Pulmonary artery endothelial cell (primary cell): ENCODE results near the gene ZDHHC3. TPM values are rescaled to one million over a fixed set of nuclear protein-coding genes. Genes with fewer than 3 reads are reported as not detected.
"Not testable (repeated sequence)": the region's sequence is repeated elsewhere in the genome, so short reads cannot be mapped to it uniquely, and the experiment has no call there.

Experiments
- DNase-seq: peaks from one replicate; pipeline ENCODE4 v3.0.0-alpha.2; 2011; ENCODE audit warnings: low read depth, low spot score
- total RNA-seq: library from RNA; depleted of rRNA; stranded (reverse); fragments of >200 nt; gene quantifications from 2 replicates; pipeline ENCODE4 v1.2.3, GENCODE V29; 2014

The ZDHHC3 gene
- total RNA-seq, 1 donor from 2014 or later = 59.2 TPM

DNA sequence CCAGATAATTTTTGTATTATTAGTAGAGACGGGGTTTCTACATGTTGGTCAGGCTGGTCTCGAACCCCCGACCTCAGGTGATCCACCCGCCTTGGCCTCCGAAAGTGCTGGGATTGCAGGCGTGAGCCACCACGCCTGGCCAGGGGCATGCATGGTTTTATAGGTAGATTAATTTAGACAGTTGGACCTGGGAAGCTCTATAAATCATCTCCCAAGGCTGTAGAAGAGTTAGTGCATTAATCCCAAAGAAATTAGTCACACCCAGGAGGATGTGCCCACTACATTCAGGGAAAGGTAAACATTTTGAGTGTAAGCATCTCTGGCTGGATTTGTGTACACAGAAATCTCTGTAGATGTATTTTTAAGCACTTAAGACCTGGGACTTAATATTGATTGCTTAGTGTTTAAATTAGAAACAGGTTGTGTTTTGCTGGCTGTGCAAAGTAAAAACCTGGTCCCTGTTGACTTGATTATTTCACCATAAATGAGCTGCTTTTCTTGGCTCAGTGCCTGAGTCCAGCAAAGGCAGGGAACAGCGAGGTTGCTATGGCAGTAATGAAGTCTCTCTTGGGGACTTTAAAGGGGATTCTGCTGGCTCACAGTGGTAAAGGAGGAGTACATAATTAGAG, 19.3 kb upstream of the ZDHHC3 start:
- no peak for DNase-seq

DNA sequence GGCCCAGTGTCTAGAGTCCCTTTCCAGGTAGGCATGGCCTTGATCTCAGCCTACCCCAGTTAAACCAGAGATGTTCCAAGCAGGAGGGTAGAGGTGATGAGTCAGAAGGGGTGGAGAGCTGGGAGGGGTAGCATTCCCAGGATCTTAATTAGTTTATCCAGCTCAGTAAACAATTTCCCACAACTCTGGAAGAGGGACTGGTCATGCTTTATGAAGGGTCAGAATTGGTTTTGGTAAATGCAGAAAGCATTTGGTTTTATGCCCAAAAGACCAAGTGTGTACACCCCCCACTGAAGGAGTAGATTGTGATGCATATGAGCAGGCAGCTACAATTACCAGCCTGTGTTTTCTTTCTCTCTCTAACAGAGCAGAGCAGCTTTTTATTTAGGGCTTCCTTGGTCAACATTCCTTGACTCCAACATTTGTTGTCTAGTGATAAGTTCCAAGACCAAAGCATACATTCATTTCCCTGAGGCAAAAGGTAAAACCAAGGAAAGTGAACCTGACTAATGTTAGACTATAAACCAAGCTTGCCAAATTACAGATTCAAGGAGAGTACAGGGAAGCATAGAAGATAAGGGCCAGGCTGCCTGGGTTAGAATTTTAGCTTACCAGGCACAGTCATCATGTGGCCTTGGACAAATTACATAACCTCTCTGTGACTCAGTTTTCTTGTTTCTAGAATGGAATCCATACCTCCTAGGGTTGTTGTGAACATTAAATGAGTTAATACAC, 17.7 kb upstream of the ZDHHC3 start:
- no peak for DNase-seq

DNA sequence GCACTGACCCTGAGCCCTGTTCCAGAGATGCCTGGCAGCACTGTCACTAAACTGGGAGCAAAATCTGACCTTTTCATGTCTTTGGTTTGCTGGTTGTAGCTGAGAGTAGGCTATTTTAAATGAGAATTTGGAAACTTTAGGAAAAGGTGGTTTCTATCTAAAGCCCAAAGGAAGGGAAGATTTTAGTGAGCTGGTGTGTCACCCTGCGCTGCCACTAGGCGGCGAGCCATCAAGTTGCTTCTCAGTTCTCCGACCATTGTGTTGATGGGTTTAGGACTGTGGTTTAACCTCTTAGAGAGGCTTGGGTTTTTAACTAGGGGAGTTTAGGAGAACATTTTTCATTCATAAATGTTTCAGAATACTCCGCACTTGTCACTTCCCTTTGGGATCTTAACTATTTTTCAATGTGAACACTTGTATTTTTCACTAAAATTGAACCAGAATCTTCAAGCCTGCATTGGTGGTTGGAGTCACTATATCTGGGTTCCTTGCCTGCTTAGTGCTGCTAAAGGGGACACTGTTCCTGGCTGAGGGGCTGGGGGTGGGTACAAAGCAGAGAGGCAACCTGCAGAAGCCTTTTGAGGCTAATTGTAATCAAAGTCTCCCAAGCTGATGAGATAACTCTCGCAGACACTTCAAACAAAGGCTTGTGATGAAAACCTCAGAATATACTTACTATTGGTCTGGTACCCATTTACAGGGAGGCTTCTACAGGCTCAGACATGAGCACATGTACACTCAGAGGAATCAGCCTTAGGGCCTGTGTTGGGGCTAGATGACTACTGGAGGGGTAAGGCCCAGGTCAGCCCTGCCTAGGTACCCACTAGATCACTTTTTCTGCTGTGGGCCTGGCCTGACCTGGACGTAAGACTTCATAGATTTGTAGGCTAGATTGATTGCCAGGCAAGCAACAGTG, 16.8 kb upstream of the ZDHHC3 start:
- DNase-seq = no peak

DNA sequence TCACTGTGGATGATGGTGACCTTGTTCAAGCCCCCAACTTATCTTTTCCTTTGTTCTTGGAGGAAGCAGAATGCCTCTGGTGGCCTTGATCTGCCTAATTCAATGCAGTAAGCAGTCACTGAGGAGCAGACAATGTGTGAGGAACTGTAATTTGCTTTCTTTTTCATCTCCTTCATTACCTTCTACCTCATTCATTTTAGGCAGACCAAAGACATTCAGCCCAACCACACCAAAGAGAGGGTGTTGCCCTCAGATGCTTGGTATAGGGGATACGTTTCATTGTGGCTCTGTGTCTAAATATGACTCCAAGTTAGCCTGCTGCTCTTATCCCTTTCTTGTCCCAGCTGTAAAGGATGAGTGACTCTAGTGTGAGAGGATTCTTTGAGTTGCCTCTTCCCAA, 15.4 kb upstream of the ZDHHC3 start:
- DNase-seq = no peak

DNA sequence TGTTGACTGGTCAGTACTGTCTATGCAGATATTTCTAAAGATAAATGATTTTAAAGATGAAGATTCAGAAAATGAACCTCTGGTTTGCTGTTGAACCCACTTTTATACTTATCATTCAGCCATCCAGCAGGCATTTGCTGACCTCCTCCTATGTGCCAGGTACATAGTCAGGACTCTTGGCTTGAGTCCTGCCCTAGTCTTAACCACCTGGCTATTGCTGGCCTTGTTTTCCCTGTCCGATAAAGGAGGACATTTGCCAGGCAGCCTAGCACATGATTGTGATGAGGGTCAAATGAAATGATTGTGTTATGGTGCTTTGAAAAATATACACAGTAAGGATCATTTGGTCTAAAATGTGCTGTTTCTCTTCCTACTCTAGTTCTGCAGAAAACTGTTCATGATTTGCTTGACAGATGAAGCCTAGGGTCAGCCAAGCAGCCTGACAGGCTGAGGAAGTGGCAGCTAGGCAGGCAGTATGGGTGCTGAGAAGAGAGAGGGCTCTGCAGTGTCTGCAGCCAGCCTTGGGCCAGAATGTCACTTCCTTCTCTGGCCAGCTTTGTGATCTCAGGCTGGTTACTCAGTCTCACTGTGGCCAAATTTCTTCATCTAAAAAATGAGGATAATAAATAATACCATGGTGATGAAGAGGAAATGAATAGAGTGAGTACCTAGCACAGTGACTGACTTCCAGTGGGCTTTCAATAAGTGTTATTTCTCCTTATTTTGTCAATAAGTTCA, 13.8 kb upstream of the ZDHHC3 start:
- no peak for DNase-seq

DNA sequence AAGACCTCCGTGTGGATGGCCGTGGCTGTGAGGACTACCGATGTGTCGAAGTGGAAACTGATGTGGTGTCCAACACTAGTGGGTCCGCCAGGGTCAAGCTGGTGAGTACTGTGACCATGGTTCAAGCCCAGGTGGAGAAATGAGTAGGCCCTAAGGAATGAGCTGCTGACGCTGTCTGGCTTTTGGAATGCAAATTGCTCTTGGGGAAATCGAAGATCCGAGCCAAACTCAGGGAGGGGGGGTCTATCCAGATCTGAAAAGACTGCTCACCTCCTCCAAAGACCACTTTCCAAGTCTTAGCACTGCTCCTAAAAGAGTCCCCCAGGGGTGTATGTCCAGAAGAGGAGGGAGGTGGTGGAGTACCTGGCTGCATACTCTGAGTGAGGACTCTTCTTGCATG, 13.2 kb upstream of the ZDHHC3 start:
- no peak for DNase-seq

DNA sequence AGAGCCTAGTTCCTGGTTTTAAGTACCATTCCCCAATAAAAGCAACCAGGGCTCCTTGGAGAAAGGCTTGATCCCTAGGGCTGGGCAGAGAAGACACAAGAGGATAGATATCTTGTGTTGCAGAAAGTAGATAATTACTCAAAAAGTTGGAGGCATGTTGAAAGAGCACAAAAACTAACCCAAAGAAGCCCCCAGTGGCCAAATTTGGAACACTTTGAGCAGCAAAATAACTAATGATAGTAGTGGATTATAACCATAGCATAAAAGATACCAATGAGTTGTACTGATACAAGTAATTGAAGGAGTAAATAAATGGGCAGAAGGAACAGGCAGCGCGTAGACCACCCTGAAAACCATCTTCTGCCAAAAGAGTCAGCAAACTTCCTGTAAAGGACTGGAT, 12.1 kb upstream of the ZDHHC3 start:
- no peak for DNase-seq

DNA sequence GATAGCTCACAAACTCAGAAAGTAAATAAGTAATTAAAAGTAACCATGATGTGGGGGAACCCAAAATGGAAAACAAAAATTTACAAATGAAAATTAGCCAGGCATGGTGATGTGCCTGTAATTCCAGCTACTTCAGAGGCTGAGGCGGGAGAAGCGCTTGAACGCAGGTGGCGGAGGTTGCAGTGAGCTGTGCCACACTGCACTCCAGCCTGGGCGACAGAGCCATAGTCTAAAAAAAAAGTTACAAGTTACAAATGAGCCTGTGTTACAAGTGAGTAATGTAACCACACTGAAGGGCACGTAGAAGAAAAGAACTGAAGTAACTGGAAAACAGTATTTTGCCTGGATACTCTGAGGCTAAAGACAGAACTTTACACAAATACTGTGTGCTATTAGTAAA, 11.4 kb upstream of the ZDHHC3 start:
- no peak for DNase-seq

DNA sequence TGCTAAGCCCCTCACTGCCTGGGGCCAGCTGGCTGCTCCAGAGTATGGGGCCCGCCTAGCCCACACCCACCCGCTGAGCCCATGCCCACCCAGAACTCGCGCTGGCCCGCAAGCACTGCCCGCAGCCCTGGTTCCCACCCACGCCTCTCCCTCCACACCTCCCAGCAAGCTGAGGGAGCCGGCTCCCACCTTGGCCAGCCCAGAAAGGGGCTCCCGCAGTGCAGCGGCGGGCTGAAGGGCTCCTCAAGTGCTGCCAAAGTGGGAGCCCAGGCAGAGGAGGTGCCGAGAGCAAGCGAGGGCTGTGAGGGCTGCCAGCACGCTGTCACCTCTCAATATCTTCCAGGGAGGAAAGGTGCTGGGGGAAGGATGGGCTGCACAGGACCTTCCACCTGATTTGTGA, 10.4 kb upstream of the ZDHHC3 start:
- not testable (repeated sequence) for DNase-seq

DNA sequence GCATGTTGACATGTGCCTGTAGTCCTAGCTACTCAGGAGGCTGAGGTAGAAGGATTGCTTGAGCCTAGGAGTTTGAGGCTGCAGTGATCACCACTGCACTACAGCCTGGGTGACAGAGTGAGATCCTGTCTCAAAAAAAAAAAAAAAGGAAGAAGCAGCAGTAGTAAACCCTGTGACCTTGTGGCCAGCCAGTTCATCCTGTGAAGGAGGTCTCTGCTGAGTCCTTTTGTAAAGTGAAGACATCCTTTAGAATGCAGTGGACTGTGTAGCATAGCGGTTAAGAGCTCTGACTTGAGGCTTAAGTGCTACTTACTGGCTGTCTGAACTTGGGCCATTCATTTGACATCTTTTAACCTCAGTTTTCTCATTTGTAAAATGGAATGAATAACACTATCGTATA, 8.4 kb upstream of the ZDHHC3 start:
- DNase-seq = no peak

DNA sequence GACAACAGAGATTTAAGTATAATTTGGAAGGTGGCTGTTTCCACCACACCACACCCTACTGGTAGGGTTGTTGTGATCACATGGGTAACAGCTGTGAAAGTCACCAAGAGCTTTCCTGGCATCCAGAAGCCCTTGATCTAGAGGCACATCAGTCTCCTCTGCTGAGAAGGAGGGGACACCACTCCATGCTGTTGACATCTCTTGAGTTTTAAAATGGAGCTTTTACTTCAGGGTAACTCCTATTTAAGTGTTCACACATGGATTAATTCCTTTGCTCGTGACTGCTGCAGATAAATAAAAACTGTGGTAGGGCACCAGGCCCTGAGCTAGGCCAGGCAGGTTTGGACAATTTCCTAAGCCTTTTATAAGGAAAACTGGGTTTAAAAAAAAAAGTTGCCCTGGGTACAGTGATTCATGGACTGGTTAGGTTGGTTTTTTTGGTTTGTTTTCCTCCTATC, 7.5 kb upstream of the ZDHHC3 start:
- no peak for DNase-seq

DNA sequence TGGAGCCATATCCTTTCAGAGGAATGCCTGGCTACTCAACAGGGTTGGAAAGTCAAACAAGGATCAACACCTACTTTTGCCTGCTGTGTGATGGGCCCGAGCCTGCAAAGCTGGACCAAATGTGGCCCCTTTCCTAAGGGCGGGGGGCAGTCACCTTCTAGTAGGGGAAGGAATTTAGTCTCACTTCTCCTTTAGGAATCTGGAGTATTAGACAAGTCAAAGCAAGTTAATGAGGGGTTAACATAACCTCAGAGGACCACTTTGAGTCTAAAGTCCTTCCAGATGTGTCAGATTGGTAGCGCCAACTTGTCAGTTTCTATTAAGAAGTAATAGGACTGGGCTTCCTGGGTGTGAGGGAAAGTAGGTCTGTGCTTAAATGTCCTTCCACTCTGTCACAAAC, 6.8 kb upstream of the ZDHHC3 start:
- no peak for DNase-seq

DNA sequence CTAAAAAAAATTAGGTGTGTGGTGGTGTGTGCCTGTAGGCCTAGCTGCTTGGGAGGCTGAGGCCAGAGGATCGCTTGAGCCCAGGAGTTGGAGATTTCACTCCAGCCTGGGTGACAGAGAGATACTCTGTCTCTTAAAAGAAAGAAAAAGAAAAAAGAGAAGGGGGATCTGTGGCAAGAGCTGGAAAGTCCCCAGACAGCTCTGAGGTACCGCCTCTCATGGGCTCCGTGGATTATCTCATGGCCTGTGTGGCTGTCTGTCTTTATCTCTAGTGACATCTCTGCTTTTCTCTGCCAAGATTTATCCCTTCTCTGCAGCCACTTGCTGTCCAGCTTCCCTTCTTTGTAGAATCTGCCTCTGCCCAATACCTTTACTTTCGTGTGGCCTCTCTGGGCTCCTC, 5.8 kb upstream of the ZDHHC3 start:
- no peak for DNase-seq

DNA sequence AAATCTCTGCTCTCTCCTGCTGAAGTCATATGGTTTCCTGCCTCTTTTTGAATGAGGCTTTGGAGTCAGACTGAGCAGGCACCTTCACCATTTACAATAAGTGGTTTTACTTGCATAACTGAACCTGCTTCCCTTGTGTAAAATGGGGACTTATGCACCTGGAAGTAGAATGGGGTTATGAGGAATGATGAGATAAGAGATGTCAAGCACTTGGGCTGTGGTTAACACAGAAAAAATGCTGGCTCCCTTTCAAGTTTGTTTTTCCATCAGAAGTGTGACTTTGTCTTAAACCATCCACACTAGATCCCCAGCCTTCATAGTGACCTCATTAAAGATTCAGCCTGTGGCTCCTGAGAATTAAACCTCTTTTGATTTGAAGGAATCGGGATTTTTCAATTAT, 5.2 kb upstream of the ZDHHC3 start:
- no peak for DNase-seq

DNA sequence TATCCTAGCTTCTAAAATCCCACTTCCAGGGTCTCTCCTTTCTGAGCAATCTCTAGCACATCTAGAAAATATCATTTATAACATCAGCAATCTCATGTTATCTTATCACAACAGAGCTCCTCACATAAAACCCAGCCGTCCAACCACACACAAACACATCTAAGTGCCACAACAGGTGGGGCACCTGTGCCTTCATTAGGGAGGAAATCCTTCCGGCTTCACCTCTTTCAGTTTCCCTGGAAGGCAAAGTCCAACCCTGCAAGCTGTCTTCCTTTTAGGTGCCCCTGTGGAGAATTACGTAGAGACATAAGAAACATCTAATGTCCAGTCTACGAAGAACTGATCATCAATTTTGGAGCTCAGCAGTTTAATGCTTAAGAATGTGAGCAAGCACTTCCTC, 1.6 kb downstream of the ZDHHC3 start:
- no peak for DNase-seq

DNA sequence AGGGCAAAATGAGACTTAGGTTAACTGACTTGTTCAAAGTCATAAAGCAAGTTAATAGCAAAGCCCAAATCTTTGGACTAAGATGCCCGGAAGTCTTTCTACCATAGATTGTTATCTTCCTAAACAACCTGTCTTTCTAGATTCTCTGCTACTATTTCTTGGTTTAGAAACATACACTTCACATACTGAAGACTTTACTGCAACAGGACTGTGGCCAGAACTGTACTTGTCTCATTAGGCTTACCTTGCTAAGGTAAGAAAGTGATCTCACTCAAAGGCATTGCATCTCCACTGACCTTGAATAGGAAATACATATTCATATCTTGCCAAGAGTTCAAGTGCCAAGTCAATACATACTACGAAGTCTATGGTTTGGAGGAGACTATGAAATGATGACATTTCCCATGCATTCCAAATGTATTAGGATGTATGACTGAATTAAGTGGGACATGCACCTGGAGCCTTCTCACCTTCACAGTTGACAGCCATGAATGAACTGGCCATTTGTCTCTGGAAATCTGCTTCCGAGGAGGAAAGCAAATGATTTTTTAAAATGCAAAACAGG, 5.0 kb downstream of the ZDHHC3 start:
- no peak for DNase-seq

DNA sequence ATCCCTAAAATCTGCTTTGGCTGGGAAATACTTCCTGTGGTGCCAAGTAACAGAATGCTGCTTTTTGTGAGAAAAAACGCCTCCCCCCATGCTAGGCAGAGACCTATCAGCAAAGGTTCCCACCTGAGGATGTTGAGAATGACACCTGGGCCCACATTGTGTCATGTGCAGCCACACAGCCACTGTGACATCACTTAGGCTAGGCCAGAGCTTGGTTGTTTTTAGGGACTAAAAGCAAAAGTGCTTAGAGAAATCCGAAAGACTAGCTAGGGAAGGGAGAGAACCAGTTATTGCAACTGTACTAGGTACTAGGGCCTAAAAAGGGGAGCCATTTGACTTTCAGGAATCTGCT, 6.2 kb downstream of the ZDHHC3 start:
- no peak for DNase-seq

DNA sequence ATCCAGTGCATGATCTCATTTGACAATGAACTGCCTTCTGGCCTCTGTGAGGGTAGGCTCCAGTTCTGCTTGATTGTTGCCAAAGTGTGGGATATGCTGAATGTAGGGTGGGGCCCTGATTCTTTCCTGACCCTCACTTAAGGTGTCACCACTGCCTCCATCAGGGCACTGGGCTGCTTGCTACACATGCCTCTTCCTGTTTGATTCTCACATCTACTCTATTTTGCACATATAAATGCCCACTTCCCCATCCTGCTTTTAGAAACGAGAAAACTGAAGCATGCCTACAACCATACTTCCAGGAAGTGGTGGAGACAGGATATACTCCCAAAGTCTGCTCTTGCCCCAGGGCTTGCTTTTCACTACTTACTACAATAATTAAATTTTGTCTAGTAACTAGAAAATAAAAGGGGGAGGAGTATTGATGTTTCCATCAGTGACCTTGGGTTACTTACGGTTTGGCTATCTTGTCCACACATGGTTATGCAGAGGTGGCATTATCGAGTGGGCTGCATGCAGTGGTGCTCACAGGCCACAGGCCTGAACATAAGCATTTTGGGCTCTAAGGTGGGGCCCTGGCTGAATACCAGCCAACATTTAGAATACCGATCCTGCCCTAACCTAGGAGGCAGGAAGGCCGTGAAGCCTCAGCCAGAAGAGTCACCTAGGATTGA, 6.7 kb downstream of the ZDHHC3 start:
- DNase-seq = no peak

DNA sequence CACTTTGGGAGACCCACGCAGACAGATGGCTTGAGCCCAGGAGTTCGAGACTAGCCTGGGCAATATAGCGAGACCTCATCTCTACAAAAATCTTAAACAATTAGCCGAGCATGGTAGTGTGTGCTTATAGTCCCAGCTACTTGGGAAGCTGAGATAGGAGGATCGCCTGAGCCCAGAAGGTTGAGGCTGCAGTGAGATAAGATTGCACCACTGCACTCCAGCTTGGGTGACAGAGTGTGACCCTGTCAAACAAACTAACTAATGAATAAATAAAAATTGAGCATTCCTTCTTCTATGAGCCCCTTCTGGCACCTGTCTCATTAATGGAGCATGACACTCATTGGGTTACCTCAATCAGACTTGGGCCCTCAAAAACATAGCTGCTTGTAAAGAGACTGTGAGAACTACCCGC, 7.5 kb downstream of the ZDHHC3 start:
- DNase-seq = no peak

DNA sequence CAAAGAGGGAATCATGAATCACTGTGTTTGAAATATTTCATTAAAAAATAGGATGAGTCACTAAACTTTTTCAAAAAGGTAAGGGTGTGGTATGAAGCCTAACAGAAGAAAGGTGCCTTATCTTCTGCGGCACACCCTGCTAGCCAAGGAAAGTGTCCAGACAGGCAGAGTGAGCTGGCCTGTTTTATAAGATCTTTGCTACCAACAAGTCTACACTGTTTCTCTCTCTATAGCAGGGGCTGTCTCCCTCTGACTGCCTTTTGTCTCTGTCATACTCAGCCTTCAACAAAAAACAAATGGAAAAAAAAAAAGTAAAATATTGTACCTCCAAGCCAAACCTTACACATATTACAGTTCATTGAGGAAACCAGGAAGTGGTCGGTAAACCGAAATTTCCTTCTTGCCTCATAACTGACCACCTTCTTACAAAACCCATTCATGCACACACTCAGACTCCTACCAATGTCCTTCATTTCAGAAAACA, 9.1 kb downstream of the ZDHHC3 start:
- no peak for DNase-seq

DNA sequence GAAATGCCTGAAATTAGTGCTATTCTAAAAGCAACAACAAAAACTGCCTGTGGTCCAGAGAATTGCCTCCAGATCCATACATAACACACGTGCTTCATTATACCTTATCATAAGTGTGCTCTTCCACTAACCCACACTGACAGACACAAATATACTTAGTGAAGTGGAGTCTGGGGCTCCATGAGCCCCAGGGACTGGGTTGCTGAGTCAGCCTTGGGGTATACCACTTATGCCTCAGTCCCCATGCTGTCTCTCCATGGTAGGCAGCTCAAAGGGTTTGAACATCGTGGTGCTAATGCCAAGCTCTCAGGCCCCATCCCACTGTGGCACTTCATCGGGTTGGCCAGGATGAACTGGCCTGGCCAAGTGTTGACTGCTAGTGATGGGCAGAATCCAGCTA, 10.8 kb downstream of the ZDHHC3 start:
- DNase-seq = no peak
